Mesenchymal stem cell (in vitro differentiated cells and primary cell): ENCODE data around the gene FTH1.
A peak's percentile ranks its signal among the peaks of the same experiment; 100 is the strongest.

ENCODE experiments used
- DNase-seq: peaks from one replicate; pipeline ENCODE4 v3.0.0-alpha.2; 2013
- H2AFZ ChIP-seq: one replicate; pipeline ENCODE4 v1.6.1; 2013; ENCODE audit warnings: low read depth, mild to moderate bottlenecking, control low read depth, inconsistent platforms, low read length, moderate library complexity
- H2AK5ac ChIP-seq: 2 replicates; pipeline ENCODE4 v1.6.1; 2013; ENCODE audit warnings: low read length, moderate library complexity, mild to moderate bottlenecking, inconsistent platforms; ENCODE audit not compliant: severe bottlenecking
- H2BK120ac ChIP-seq: one replicate; pipeline ENCODE4 v1.6.1; 2013; ENCODE audit warnings: low read depth, mild to moderate bottlenecking, inconsistent platforms, low read length, moderate library complexity
- H2BK12ac ChIP-seq, 2 experiments: one replicate each; pipeline ENCODE4 v1.6.1; 2013; ENCODE audit warnings: inconsistent platforms in 2 of 2, low read length in 2 of 2, mild to moderate bottlenecking in 2 of 2, moderate library complexity in 2 of 2, control low read depth in 1 of 2
- H2BK15ac ChIP-seq: one replicate; pipeline ENCODE4 v1.6.1; 2013; ENCODE audit warnings: mild to moderate bottlenecking, low read depth, inconsistent platforms; ENCODE audit not compliant: poor library complexity, severe bottlenecking
- H2BK5ac ChIP-seq: 2 replicates; pipeline ENCODE4 v1.6.1; 2013; ENCODE audit warnings: low read depth, mild to moderate bottlenecking, low read length, control low read depth, inconsistent platforms; ENCODE audit not compliant: poor library complexity, severe bottlenecking
- H3K14ac ChIP-seq, 2 experiments: one replicate each; pipeline ENCODE4 v1.6.1; 2013; ENCODE audit warnings: inconsistent platforms in 2 of 2, low read length in 2 of 2, control low read depth in 1 of 2, mild to moderate bottlenecking in 1 of 2, moderate library complexity in 1 of 2
- H3K18ac ChIP-seq, 2 experiments: one replicate each; pipeline ENCODE4 v1.6.1; 2013; ENCODE audit warnings: inconsistent platforms in 2 of 2, low read length in 2 of 2, control low read depth in 1 of 2, low read depth in 1 of 2, mild to moderate bottlenecking in 1 of 2
- H3K23ac ChIP-seq, 2 experiments: one replicate each; pipeline ENCODE4 v1.6.1; 2013; ENCODE audit warnings: inconsistent platforms in 2 of 2, low read length in 2 of 2, mild to moderate bottlenecking in 2 of 2, moderate library complexity in 2 of 2, control low read depth in 1 of 2
- H3K27ac ChIP-seq: 2 replicates; pipeline ENCODE4 v1.5.1; 2013; ENCODE audit warnings: mild to moderate bottlenecking, moderate library complexity, low read length, control low read depth, inconsistent platforms; ENCODE audit not compliant: poor library complexity, severe bottlenecking
- H3K27me3 ChIP-seq, 2 experiments: 2 replicates each; pipeline versions ENCODE4 v1.6.1 to v1.7.0; 2013; ENCODE audit warnings: low read length in 2 of 2, mild to moderate bottlenecking in 2 of 2, moderate library complexity in 2 of 2, control low read depth in 1 of 2, inconsistent platforms in 1 of 2; ENCODE audit not compliant: control insufficient read depth in 1 of 2, insufficient read depth in 1 of 2
- H3K36me3 ChIP-seq, 2 experiments: 2 replicates each; pipeline versions ENCODE4 v1.6.1 to v1.7.0; 2013; ENCODE audit warnings: low read length in 2 of 2, control low read depth in 1 of 2, inconsistent platforms in 1 of 2, low read depth in 1 of 2, mild to moderate bottlenecking in 1 of 2; ENCODE audit not compliant: insufficient read depth in 2 of 2, control insufficient read depth in 1 of 2
- H3K4ac ChIP-seq, 2 experiments: one replicate each; pipeline ENCODE4 v1.6.1; 2013; ENCODE audit warnings: inconsistent platforms in 2 of 2, low read length in 2 of 2, mild to moderate bottlenecking in 2 of 2, moderate library complexity in 2 of 2, control low read depth in 1 of 2, low read depth in 1 of 2
- H3K4me1 ChIP-seq: 2 replicates; pipeline ENCODE4 v1.6.1; 2013; ENCODE audit warnings: low read depth, low read length, control low read depth; ENCODE audit not compliant: control insufficient read depth, insufficient read depth
- H3K4me2 ChIP-seq: 2 replicates; pipeline ENCODE4 v1.6.1; 2013; ENCODE audit warnings: low read length, mild to moderate bottlenecking, inconsistent platforms; ENCODE audit not compliant: poor library complexity, severe bottlenecking
- H3K4me3 ChIP-seq, 2 experiments: 2 replicates each; pipeline versions ENCODE4 v1.5.1 to v1.7.0; 2013; ENCODE audit warnings: low read length in 2 of 2, mild to moderate bottlenecking in 2 of 2, control low read depth in 1 of 2, low read depth in 1 of 2; ENCODE audit not compliant: insufficient read depth in 1 of 2
- H3K79me1 ChIP-seq: replicated peaks from 2 replicates; pipeline ENCODE4 v1.6.1; 2013; ENCODE audit warnings: mild to moderate bottlenecking, control low read depth, low read length, inconsistent platforms; ENCODE audit not compliant: poor library complexity, severe bottlenecking
- H3K9ac ChIP-seq: 2 replicates; pipeline ENCODE4 v1.7.0; 2013; ENCODE audit warnings: mild to moderate bottlenecking, low read length, moderate library complexity
- H3K9me3 ChIP-seq: 2 replicates; pipeline ENCODE4 v1.7.0; 2013; ENCODE audit warnings: mild to moderate bottlenecking, low read length; ENCODE audit not compliant: control insufficient read depth
- H4K8ac ChIP-seq: one replicate; pipeline ENCODE4 v1.6.1; 2013; ENCODE audit warnings: inconsistent platforms, mild to moderate bottlenecking, low read length, moderate library complexity
- H4K91ac ChIP-seq: one replicate; pipeline ENCODE4 v1.6.1; 2013; ENCODE audit warnings: mild to moderate bottlenecking, low read length, inconsistent platforms
- WGBS: methylation state at CpG from one replicate; pipeline ENCODE4 v1.1.7; 2013; ENCODE audit warnings: mixed read lengths; 5-methylcytosine and 5-hydroxymethylcytosine counted together

FTH1 gene

DNA sequence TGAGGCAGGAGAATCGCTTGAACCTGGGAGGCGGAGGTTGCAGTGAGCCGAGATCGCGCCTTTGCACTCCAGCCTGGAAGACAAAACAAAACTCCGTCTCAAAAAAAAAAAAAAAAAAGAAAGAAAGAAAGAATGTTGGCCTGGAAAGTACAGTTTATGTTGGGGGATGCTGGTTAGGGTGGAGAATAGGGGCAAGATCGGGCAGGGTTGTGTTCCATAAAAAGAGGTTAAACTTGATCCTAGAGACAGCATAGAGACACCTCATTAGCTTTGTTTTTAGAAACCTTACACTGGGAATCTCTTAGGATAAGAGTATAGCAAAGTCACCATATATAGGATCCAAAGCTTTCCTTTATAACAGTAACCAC, 1.9 kb upstream of the FTH1 start:
- Histone ChIP-seq H2AFZ (no peak overlapping the region), H4K91ac (no peak overlapping the region), H3K4ac (no peak overlapping the region), H3K4me1 (peaks cover 30% of the 10 kb centered on the region), H3K79me1 (peaks cover 5% of the 10 kb centered on the region), H2BK5ac (no peak overlapping the region), H3K27me3 (no peaks in the 10 kb centered on the region), H3K27ac (no peak overlapping the region), H3K14ac (no peak overlapping the region), H3K4me3 (peak overlapping the region in 1 of 2 experiments; percentile 88), H3K23ac (no peak overlapping the region), H4K8ac (no peak overlapping the region), H3K36me3 (peaks cover 3 to 24% of the 10 kb centered on the region in 2 experiments), H3K4me2 (no peak overlapping the region), H2BK12ac (no peak overlapping the region), H2BK120ac (no peak overlapping the region), H2BK15ac (no peak overlapping the region), H3K9me3 (no peaks in the 10 kb centered on the region), H2AK5ac (no peak overlapping the region), H3K9ac (peak overlapping the region; percentile 94), H3K18ac (no peak overlapping the region)
- no peak for DNase-seq
- 96% methylated on average over 7 of the region's 7 CpGs for WGBS

- DNase-seq, result no peak
- peak overlapping the region; percentile 94 for H3K9ac ChIP-seq
- H4K91ac ChIP-seq, result peak overlapping the region; percentile 94
- peak overlapping the region; percentile 20 to 86 for H3K4ac ChIP-seq
- no peak overlapping the region for H3K27ac ChIP-seq
- H2BK120ac ChIP-seq, result peak overlapping the region; percentile 98
- H3K18ac ChIP-seq, result peak overlapping the region; percentile 31 to 95
- WGBS, result 93% methylated on average over 16 of the region's 16 CpGs
- peak overlapping the region; percentile 22 to 57 for H2BK12ac ChIP-seq
- H2AFZ ChIP-seq, result no peak overlapping the region
- H4K8ac ChIP-seq, result peak overlapping the region; percentile 96
- peak overlapping the region in 1 of 2 experiments; percentile 88 for H3K4me3 ChIP-seq
- H3K4me1 ChIP-seq, result peaks cover 30% of the 10 kb centered on the region
- H2BK15ac ChIP-seq, result no peak overlapping the region
- H3K36me3 ChIP-seq, result peaks cover 5 to 29% of the 10 kb centered on the region in 2 experiments
- no peaks in the 10 kb centered on the region for H3K9me3 ChIP-seq
- H3K4me2 ChIP-seq, result no peak overlapping the region
- peaks cover 5% of the 10 kb centered on the region for H3K79me1 ChIP-seq
- H2BK5ac ChIP-seq, result no peak overlapping the region
- no peak overlapping the region for H3K23ac ChIP-seq
- H2AK5ac ChIP-seq, result peak overlapping the region; percentile 83
- H3K27me3 ChIP-seq, result no peaks in the 10 kb centered on the region
- peak overlapping the region in 1 of 2 experiments; percentile 3 for H3K14ac ChIP-seq
Observed at GRCh38 chr11:61968758-61969390, 1.4 kb upstream of the FTH1 start.

- peak overlapping the region; percentile 98 for H2BK15ac ChIP-seq
- H4K8ac ChIP-seq, result peak overlapping the region; percentile 96
- peak overlapping the region; percentile 78 for H3K27ac ChIP-seq
- H2BK12ac ChIP-seq, result peak overlapping the region in 1 of 2 experiments; percentile 80
- 30% methylated on average over 53 of the region's 53 CpGs for WGBS
- peak overlapping the region; percentile 95 for H4K91ac ChIP-seq
- H3K4me2 ChIP-seq, result peak overlapping the region; percentile 33
- H3K14ac ChIP-seq, result peak overlapping the region in 1 of 2 experiments; percentile 3
- peak overlapping the region; percentile 92 for H2BK5ac ChIP-seq
- peak overlapping the region; percentile 20 to 86 for H3K4ac ChIP-seq
- H3K9ac ChIP-seq, result peak overlapping the region; percentile 94
- peak overlapping the region; percentile 98 for H2BK120ac ChIP-seq
- H3K79me1 ChIP-seq, result peaks cover 5% of the 10 kb centered on the region
- H2AK5ac ChIP-seq, result peak overlapping the region; percentile 37
- no peaks in the 10 kb centered on the region for H3K9me3 ChIP-seq
- no peak overlapping the region for H2AFZ ChIP-seq
- DNase-seq, result no peak
- H3K4me1 ChIP-seq, result peaks cover 26% of the 10 kb centered on the region
- H3K18ac ChIP-seq, result peak overlapping the region; percentile 31 to 95
- H3K36me3 ChIP-seq, result peaks cover 10 to 35% of the 10 kb centered on the region in 2 experiments
- H3K4me3 ChIP-seq, result peak overlapping the region; percentile 71 to 88
- H3K23ac ChIP-seq, result peak overlapping the region in 1 of 2 experiments; percentile 98
- H3K27me3 ChIP-seq, result no peaks in the 10 kb centered on the region
Observed at GRCh38 chr11:61967924-61968757, 707 bp upstream of the FTH1 start.

- peaks cover 8% of the 10 kb centered on the region for H3K79me1 ChIP-seq
- 1% methylated on average over 13 of the region's 13 CpGs for WGBS
- no peaks in the 10 kb centered on the region for H3K9me3 ChIP-seq
- no peak overlapping the region for H2BK15ac ChIP-seq
- H3K4me2 ChIP-seq, result peak overlapping the region; percentile 64
- peak overlapping the region; percentile 9 for H4K8ac ChIP-seq
- H2BK12ac ChIP-seq, result no peak overlapping the region
- H3K14ac ChIP-seq, result peak overlapping the region in 1 of 2 experiments; percentile 91
- DNase-seq, result no peak
- H2AFZ ChIP-seq, result no peak overlapping the region
- H3K18ac ChIP-seq, result peak overlapping the region; percentile 57 to 87
- no peak overlapping the region for H2BK120ac ChIP-seq
- H3K9ac ChIP-seq, result peak overlapping the region; percentile 99
- H4K91ac ChIP-seq, result no peak overlapping the region
- H2AK5ac ChIP-seq, result no peak overlapping the region
- H2BK5ac ChIP-seq, result no peak overlapping the region
- peak overlapping the region; percentile 86 to 90 for H3K4me3 ChIP-seq
- H3K27ac ChIP-seq, result peak overlapping the region; percentile 79
- H3K36me3 ChIP-seq, result peaks cover 15 to 35% of the 10 kb centered on the region in 2 experiments
- H3K4me1 ChIP-seq, result peaks cover 32% of the 10 kb centered on the region
- no peaks in the 10 kb centered on the region for H3K27me3 ChIP-seq
- H3K23ac ChIP-seq, result no peak overlapping the region
- H3K4ac ChIP-seq, result peak overlapping the region; percentile 32 to 41
Observed at GRCh38 chr11:61966734-61967115, 709 bp downstream of the FTH1 start.
